T-cell (primary cell): ENCODE results near the gene P2RY11. TPM values are rescaled to one million over a fixed set of nuclear protein-coding genes. Genes with fewer than 3 reads are reported as not detected.
A peak's percentile ranks its signal among the peaks of the same experiment; 100 is the strongest.

Experiments used
- ATAC-seq, 4 experiments: fragments of 200-7000 bp in 3 of 4; fragments of 150-1000 bp in 1 of 4; cut with Tn5 transposase; replicated peaks in 1 of 4; 1 replicate in 3 of 4; 2 replicates in 1 of 4; pipeline ENCODE4 v1.10.0; 2021; ENCODE audit warnings: moderate library complexity in 3 of 4, mild to moderate bottlenecking in 2 of 4, moderate number of reproducible peaks in 1 of 4
- CTCF ChIA-PET, 2 donors: fragments of 300-600 bp; sonication (Branson Sonifier 250); formaldehyde crosslinking; loops; one replicate each; lab custom pipeline; 2022; ENCODE audit warnings: antibody characterized with exemption in 2 of 2; lab: Charles Lee
- POLR2A ChIA-PET, 2 donors: fragments of 300-600 bp; sonication (Branson Sonifier 250); formaldehyde crosslinking; loops; one replicate each; lab custom pipeline; 2022; ENCODE audit warnings: antibody characterized with exemption in 2 of 2; lab: Charles Lee
- DNase-seq, 35 experiments: peaks; one replicate each; pipeline versions ENCODE4 v3.0.0 to v3.0.0-alpha.2; 2013 to 2023
- H3K27ac ChIP-seq: one replicate; pipeline ENCODE4 v1.5.1; 2013; ENCODE audit warnings: low read length
- H3K27me3 ChIP-seq, 2 experiments: replicated peaks in 1 of 2; 1 replicate in 1 of 2; 2 replicates in 1 of 2; pipeline versions ENCODE4 v1.6.1 to v1.7.0; 2013; ENCODE audit warnings: low read length in 1 of 2, mixed read lengths in 1 of 2; ENCODE audit not compliant: control insufficient read depth in 2 of 2, insufficient read depth in 2 of 2; ENCODE audit errors: extremely low read depth in 1 of 2
- H3K36me3 ChIP-seq, 2 donors: 1 replicate in 1 of 2; 2 replicates in 1 of 2; pipeline versions ENCODE4 v1.6.1 to v1.7.0; 2013; ENCODE audit warnings: low read length in 1 of 2; ENCODE audit not compliant: control insufficient read depth in 2 of 2, insufficient read depth in 1 of 2; ENCODE audit errors: extremely low read depth in 1 of 2
- H3K4me1 ChIP-seq, 2 experiments: 1 replicate in 1 of 2; 2 replicates in 1 of 2; pipeline versions ENCODE4 v1.6.1 to v1.7.0; 2013; ENCODE audit warnings: low read length in 2 of 2, mixed read lengths in 1 of 2; ENCODE audit not compliant: insufficient read depth in 2 of 2, control insufficient read depth in 1 of 2; ENCODE audit errors: extremely low read depth in 1 of 2
- H3K4me3 ChIP-seq, 2 donors: 1 replicate in 1 of 2; 2 replicates in 1 of 2; pipeline versions ENCODE4 v1.5.1 to v1.7.0; 2013; ENCODE audit warnings: mild to moderate bottlenecking in 2 of 2, low read length in 1 of 2, moderate library complexity in 1 of 2; ENCODE audit not compliant: control insufficient read depth in 1 of 2; ENCODE audit errors: extremely low read depth in 1 of 2
- H3K9me3 ChIP-seq: 2 replicates; pipeline ENCODE4 v1.7.0; 2013
- H3K27ac Mint-ChIP-seq, 2 donors: one replicate each; pipeline ENCODE4 v1.8.0; 2020 to 2021; ENCODE audit warnings: mild to moderate bottlenecking in 2 of 2, mixed read lengths in 2 of 2
- H3K27me3 Mint-ChIP-seq, 2 donors: one replicate each; pipeline ENCODE4 v1.8.0; 2021 to 2022; ENCODE audit warnings: mixed read lengths in 2 of 2
- H3K36me3 Mint-ChIP-seq: one replicate; pipeline ENCODE4 v1.8.0; 2021; ENCODE audit warnings: mixed read lengths
- H3K4me1 Mint-ChIP-seq, 3 donors: one replicate each; pipeline ENCODE4 v1.8.0; 2020 to 2022; ENCODE audit warnings: mixed read lengths in 3 of 3, mild to moderate bottlenecking in 1 of 3
- H3K4me3 Mint-ChIP-seq, 3 donors: one replicate each; pipeline ENCODE4 v1.8.0; 2020 to 2022; ENCODE audit warnings: mild to moderate bottlenecking in 3 of 3, mixed read lengths in 3 of 3, moderate library complexity in 3 of 3
- H3K9me3 Mint-ChIP-seq, 3 donors: one replicate each; pipeline ENCODE4 v1.8.0; 2020 to 2022; ENCODE audit warnings: mixed read lengths in 3 of 3
- WGBS: methylation state at CpG from one replicate; pipeline ENCODE4 v1.1.5; 2013; ENCODE audit warnings: missing lambda C conversion rate; ENCODE audit not compliant: insufficient coverage; 5-methylcytosine and 5-hydroxymethylcytosine counted together
- total RNA-seq, 35 experiments: library from RNA in 6 of 35; stranded (reverse) in 6 of 35; fragments of 120-200 nt in 1 of 35; gene quantifications; one replicate each; pipeline versions ENCODE4 v1.2.1 to v1.2.4 and lab custom pipeline; 2013 to 2026

Gene P2RY11
- total RNA-seq, 5 donors from 2014 or later (not counting 1 experiment from before 2014, with no cell fraction given): 58.8 to 75.2 (median 61.7) TPM

DNA sequence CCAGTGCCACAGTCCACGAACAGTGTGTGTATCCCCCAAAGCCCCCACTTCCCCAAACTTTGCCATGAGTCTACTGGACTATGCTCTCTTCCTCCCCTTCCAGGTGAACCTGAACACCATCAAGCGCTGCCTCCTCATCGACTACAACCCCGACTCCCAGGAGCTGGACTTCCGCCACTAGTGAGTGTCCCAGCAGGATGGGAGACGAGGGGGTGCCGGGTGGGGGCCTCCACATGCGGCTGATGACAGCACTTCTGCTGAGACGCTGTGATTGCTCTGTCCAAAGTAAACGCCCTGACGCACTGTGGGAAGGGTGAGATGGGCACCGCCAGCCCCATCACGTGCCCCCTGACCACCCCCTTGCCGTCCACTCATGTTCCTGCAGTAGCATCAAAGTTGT, 2.0 kb upstream of the P2RY11 start:
- Histone ChIP-seq H3K4me1 (peaks cover 20 to 95% of the 10 kb centered on the region in 2 experiments), H3K27me3 (no peaks in the 10 kb centered on the region), H3K36me3 (peaks cover 21 to 52% of the 10 kb centered on the region in 2 donors), H3K27ac (no peak overlapping the region), H3K4me3 (no peak overlapping the region), H3K9me3 (no peaks in the 10 kb centered on the region)
- CTCF ChIA-PET: no interaction called here
- 94% methylated on average over 13 of the region's 14 CpGs for WGBS
- H3K4me1 Mint-ChIP-seq: peaks cover 50 to 67% (median 59%) of the 10 kb centered on the region in 3 donors
- peak overlapping the region in 1 of 3 donors; percentile 58 for H3K4me3 Mint-ChIP-seq
- no peak overlapping the region for H3K27ac Mint-ChIP-seq
- POLR2A ChIA-PET: interaction anchor here in 1 of 2 donors (0.5 kb wide), 1 partner anchor 8 kb away, joined by 13 read pairs; no protein-coding TSS in a partner anchor
- peaks cover 20% of the 10 kb centered on the region for H3K36me3 Mint-ChIP-seq
- DNase-seq (no peak), ATAC-seq (no peak)
- H3K27me3 Mint-ChIP-seq: no peaks in the 10 kb centered on the region
- H3K9me3 Mint-ChIP-seq: no peaks in the 10 kb centered on the region

DNA sequence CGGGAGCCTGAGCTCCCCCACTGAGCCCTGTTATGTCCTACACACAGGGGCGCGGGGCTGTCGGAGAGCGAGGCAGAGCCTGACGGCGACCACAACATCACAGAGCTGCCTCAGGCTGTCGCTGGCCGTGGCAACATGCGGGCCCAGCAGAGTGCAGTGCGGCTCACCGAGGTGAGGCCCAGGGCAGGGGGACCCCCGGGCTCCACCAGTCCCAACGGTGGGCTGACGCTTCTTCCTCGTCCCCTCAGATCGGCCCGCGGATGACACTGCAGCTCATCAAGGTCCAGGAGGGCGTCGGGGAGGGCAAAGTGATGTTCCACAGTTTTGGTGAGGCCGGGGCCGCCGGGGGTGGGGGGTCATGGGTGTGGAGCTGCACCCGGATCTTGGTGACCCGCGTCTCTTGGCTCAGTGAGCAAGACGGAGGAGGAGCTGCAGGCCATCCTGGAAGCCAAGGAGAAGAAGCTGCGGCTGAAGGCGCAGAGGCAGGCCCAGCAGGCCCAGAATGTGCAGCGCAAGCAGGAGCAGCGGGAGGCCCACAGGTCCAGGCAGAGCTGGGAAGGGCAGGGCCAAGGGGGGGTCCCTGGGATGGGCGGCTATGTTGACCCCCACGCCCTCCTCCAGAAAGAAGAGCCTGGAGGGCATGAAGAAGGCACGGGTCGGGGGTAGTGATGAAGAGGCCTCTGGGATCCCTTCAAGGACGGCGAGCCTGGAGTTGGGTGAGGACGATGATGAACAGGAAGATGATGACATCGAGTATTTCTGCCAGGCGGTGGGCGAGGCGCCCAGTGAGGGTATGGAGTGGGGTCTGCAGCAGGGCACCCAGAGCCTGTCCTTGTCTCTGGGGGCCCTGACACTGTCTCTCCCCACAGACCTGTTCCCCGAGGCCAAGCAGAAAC, 1.2 kb upstream of the P2RY11 start:
- ATAC-seq (no peak), DNase-seq (no peak)
- H3K4me3 ChIP-seq: no peak overlapping the region
- no peaks in the 10 kb centered on the region for H3K27me3 ChIP-seq
- 90% methylated on average over 37 of the region's 44 CpGs for whole genome bisulfite sequencing
- peaks cover 15 to 94% of the 10 kb centered on the region in 2 experiments for H3K4me1 ChIP-seq
- Mint-ChIP-seq H3K36me3 (peaks cover 25% of the 10 kb centered on the region), H3K4me1 (peaks cover 42 to 62% (median 51%) of the 10 kb centered on the region in 3 donors), H3K4me3 (peak overlapping the region in 1 of 3 donors; percentile 15), H3K9me3 (no peaks in the 10 kb centered on the region), H3K27me3 (no peaks in the 10 kb centered on the region), H3K27ac (peak overlapping the region; percentile 71 to 73)
- CTCF ChIA-PET: interaction anchor here in 1 of 2 donors (0.7 kb wide), 1 partner anchor 290 kb away, joined by 4 read pairs; no protein-coding TSS in a partner anchor
- POLR2A ChIA-PET: no interaction called here
- H3K9me3 ChIP-seq: no peaks in the 10 kb centered on the region
- H3K36me3 ChIP-seq: peaks cover 23 to 58% of the 10 kb centered on the region in 2 donors
- H3K27ac ChIP-seq: peak overlapping the region; percentile 81

DNA sequence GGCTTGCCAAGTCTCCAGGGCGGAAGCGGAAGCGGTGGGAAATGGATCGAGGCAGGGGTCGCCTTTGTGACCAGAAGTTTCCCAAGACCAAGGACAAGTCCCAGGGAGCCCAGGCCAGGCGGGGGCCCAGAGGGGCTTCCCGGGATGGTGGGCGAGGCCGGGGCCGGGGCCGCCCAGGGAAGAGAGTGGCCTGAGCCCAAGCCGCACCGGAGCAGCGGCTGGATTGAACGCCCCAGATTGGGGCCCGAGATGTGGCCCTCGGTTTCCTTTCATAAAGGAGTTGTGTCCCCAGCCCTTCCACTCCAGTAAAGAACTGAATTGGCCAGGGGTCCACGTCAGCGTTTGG, 548 bp upstream of the P2RY11 start:
- POLR2A ChIA-PET: no interaction called here

DNA sequence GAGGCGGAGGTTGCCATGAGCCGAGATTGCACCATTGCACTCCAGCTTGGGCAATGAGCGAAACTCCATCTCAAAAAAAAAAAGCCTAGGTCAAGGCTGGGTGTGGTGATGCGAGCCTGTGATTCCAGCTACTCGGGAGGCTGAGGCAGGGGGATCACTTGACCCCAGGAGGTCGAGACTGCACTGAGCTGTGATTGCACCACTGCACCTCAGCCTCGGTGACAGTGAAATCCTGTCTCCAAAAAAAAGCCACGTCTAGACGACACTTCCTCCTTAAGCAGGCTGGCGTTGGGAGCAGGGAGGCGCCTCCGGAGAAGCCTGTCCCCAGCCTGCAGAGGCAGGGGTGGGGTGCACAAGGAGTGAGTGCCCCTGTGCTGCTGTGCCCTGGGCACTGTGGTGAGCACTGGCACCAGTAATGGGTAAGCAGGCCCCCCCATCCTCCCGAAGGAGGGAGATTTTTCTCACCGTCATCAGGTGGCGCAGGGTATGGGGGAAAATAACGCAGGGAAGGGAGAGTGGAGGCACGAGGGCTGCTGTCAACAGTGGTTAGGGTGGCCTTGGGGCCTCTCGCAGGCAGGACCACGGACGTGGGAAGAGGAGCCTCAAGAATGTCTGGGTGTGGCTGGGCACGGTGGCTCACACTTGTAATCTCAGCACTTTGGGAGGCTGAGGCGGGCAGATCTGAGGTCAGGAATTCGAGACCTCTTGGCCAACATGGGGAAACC, 706 bp downstream of the P2RY11 start:
- CTCF ChIA-PET: interaction anchor here (1.0 to 2.5 kb wide), 4 partner anchors 8 to 16 kb away, joined by 4 to 16 read pairs (median 8); no protein-coding TSS in a partner anchor
- POLR2A ChIA-PET: interaction anchor here (0.6 to 1.2 kb wide), 3 partner anchors 10 to 139 kb away, joined by 3 read pairs; no protein-coding TSS in a partner anchor

More for the DNA sequence above, 548 bp upstream of the P2RY11 start:
- Histone ChIP-seq H3K4me1 (peaks cover 10 to 94% of the 10 kb centered on the region in 2 experiments), H3K27ac (peak overlapping the region; percentile 81), H3K36me3 (peaks cover 29 to 64% of the 10 kb centered on the region in 2 donors), H3K9me3 (no peaks in the 10 kb centered on the region), H3K27me3 (no peaks in the 10 kb centered on the region), H3K4me3 (no peak overlapping the region)
- CTCF ChIA-PET: interaction anchor here in 1 of 2 donors (1.0 kb wide), 1 partner anchor 12 kb away, joined by 4 read pairs; no protein-coding TSS in a partner anchor
- no peak for DNase-seq
- Mint-ChIP-seq H3K4me3 (peak overlapping the region in 1 of 3 donors; percentile 61), H3K27ac (peak overlapping the region; percentile 71 to 86), H3K27me3 (no peaks in the 10 kb centered on the region), H3K36me3 (peaks cover 28% of the 10 kb centered on the region), H3K9me3 (no peaks in the 10 kb centered on the region), H3K4me1 (peaks cover 37 to 56% (median 45%) of the 10 kb centered on the region in 3 donors)
- ATAC-seq: no peak
- WGBS: 73% methylated on average over 19 of the region's 19 CpGs

DNA sequence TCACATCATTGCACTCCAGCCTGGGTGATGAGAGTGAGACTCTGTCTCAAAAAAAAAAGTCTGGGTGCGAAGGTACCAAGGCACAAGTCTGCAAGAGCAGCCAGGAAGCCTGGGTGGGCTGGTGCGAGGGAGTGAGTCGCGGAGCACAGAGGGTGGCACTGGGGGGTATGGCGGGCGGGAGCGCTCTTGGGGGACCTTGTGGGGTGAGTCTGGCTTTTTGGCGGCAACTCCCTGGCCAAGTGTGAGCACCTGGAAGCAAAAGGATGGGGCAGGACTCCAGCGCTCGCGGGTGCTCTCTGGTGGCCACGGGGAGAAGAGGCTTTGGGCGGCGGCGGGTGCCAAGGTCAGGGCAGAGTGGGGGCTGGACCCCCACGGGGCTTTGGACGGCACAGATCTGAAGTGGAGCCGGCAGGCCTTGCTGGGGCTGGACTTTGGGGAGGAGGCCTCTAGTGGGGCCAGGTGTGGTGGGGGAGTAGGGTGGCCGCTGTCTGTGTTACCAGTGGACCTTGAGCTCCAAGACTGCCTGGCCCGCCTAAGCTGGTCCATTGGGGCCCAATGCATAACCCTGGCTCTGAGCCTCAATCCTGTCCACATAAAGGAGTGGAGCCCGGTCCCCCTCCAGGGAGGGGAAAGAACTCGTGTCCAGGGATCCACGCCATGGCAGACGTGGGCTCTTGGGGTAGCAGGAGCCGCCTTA, 1.6 kb downstream of the P2RY11 start:
- H3K27me3 ChIP-seq: no peaks in the 10 kb centered on the region
- no peaks in the 10 kb centered on the region for H3K9me3 ChIP-seq
- H3K36me3 Mint-ChIP-seq: peaks cover 35% of the 10 kb centered on the region
- peaks cover 2 to 94% of the 10 kb centered on the region in 2 experiments for H3K4me1 ChIP-seq
- no peaks in the 10 kb centered on the region for H3K27me3 Mint-ChIP-seq
- peak overlapping the region; percentile 81 for H3K27ac ChIP-seq
- peak overlapping the region in 1 of 2 donors; percentile 24 for H3K4me3 ChIP-seq
- peak overlapping the region; percentile 86 to 89 for H3K27ac Mint-ChIP-seq
- ChIA-PET POLR2A (interaction anchor here (0.6 to 0.7 kb wide), 2 partner anchors 23 to 139 kb away, joined by 3 read pairs; no protein-coding TSS in a partner anchor), CTCF (interaction anchor here in 1 of 2 donors (0.5 to 2.5 kb wide), 5 partner anchors 9 to 334 kb away, joined by 3 to 16 read pairs (median 6); no protein-coding TSS in a partner anchor)
- WGBS: 25% methylated on average over 24 of the region's 25 CpGs
- H3K9me3 Mint-ChIP-seq: no peaks in the 10 kb centered on the region
- peaks cover 32 to 49% (median 43%) of the 10 kb centered on the region in 3 donors for H3K4me1 Mint-ChIP-seq
- H3K4me3 Mint-ChIP-seq: peak overlapping the region; percentile 55 to 65 (median 61)
- peak; percentile 29 to 82 (median 58) for DNase-seq
- peak; percentile 48 to 58 (median 56) for ATAC-seq
- peaks cover 37 to 74% of the 10 kb centered on the region in 2 donors for H3K36me3 ChIP-seq

More for the DNA sequence above, 706 bp downstream of the P2RY11 start:
- Histone ChIP-seq H3K4me3 (peak overlapping the region; percentile 6 to 24), H3K27me3 (no peaks in the 10 kb centered on the region), H3K4me1 (peaks cover 4 to 94% of the 10 kb centered on the region in 2 experiments), H3K36me3 (peaks cover 39 to 74% of the 10 kb centered on the region in 2 donors), H3K27ac (peak overlapping the region; percentile 81), H3K9me3 (no peaks in the 10 kb centered on the region)
- ATAC-seq: peak; percentile 8 to 61 (median 32)
- Mint-ChIP-seq H3K9me3 (no peaks in the 10 kb centered on the region), H3K36me3 (peaks cover 33% of the 10 kb centered on the region), H3K4me1 (peaks cover 36 to 52% (median 44%) of the 10 kb centered on the region in 3 donors), H3K27me3 (no peaks in the 10 kb centered on the region), H3K27ac (peak overlapping the region; percentile 86 to 89), H3K4me3 (peak overlapping the region; percentile 55 to 65 (median 61))
- peak in 26 of 35 experiments; percentile 25 to 80 (median 44) for DNase-seq
- 32% methylated on average over 7 of the region's 23 CpGs for WGBS
